Stomach (tissue), 9 donors: ENCODE measurements around the gene NR6A1. TPM values are rescaled to one million over a fixed set of nuclear protein-coding genes. Genes with fewer than 3 reads are reported as not detected.
A peak's percentile ranks its signal among the peaks of the same experiment; 100 is the strongest.
"Not testable (repeated sequence)": the region's sequence is repeated elsewhere in the genome, so short reads cannot be mapped to it uniquely, and the experiment has no call there.

ENCODE experiments used
- DNase-seq, 2 donors: peaks; one replicate each; pipeline versions ENCODE4 v3.0.0 to v3.0.0-alpha.2; 2013 to 2019
- H3K27ac ChIP-seq, 5 donors: fragments of 200-600 bp in 4 of 5; sonication (generic) in 4 of 5; one replicate each; pipeline ENCODE4 v1.5.1; 2013 to 2019; ENCODE audit warnings: mild to moderate bottlenecking in 1 of 5, moderate library complexity in 1 of 5
- H3K27me3 ChIP-seq, 3 donors: fragments of 200-600 bp; sonication (generic); one replicate each; pipeline ENCODE4 v1.5.1; 2017 to 2019; ENCODE audit warnings: mixed run types in 1 of 3
- H3K36me3 ChIP-seq, 4 donors: fragments of 200-600 bp; sonication (generic); 1 replicate in 3 of 4; 2 replicates in 1 of 4; pipeline ENCODE4 v1.5.1; 2016 to 2019
- H3K4me1 ChIP-seq, 4 donors: fragments of 200-600 bp; sonication (generic); one replicate each; pipeline ENCODE4 v1.5.1; 2016 to 2019
- H3K4me3 ChIP-seq, 4 donors: fragments of 200-600 bp; sonication (generic) in 3 of 4; one replicate each; pipeline ENCODE4 v1.5.1; 2016 to 2019; ENCODE audit warnings: mild to moderate bottlenecking in 1 of 4
- H3K9me3 ChIP-seq, 4 donors: fragments of 200-600 bp; sonication (generic); one replicate each; pipeline ENCODE4 v1.5.1; 2016 to 2019
- EP300 ChIP-seq: sonication (generic); formaldehyde crosslinking; IDR thresholded peaks from one replicate; pipeline ENCODE4 v1.6.1; 2017; ENCODE audit warnings: antibody characterized with exemption
- POLR2A ChIP-seq, 4 donors: fragments of 450-650 bp; IDR thresholded peaks; one replicate each; pipeline ENCODE4 v1.6.1; 2016; ENCODE audit warnings: antibody characterized with exemption in 4 of 4, control low read depth in 2 of 4, mild to moderate bottlenecking in 1 of 4, moderate library complexity in 1 of 4
- POLR2AphosphoS5 ChIP-seq, 3 donors: sonication (generic); formaldehyde crosslinking; IDR thresholded peaks; one replicate each; pipeline ENCODE4 v1.6.1; 2016; ENCODE audit warnings: antibody characterized with exemption in 3 of 3
- WGBS, 5 donors: extraction: QIAGEN DNeasy Blood & Tissue Kit in 3 of 5; methylation state at CpG; one replicate each; pipeline versions ENCODE4 v1.1.5 to v1.1.7; 2013 to 2018; 5-methylcytosine and 5-hydroxymethylcytosine counted together
- intact Hi-C: fragments of 100-400 bp; cut with DNase I; formaldehyde crosslinking; loops from one replicate; pipeline ENCODE4 v1.15.1; 2023; ENCODE audit warnings: low total_unique reads
- polyA plus RNA-seq, 3 donors: library from polyadenylated mRNA; stranded (reverse); fragments of 200-250 nt; gene quantifications; one replicate each; pipeline ENCODE4 v1.2.3, GENCODE V29; 2013
- total RNA-seq, 5 donors: library from RNA; depleted of rRNA; stranded (reverse); fragments of >200 nt; gene quantifications; one replicate each; pipeline versions ENCODE4 v1.1.0 to v1.2.3, GENCODE V29; 2014 to 2016
- TF ChIP-seq, protein P1 (sequence below), 7 experiments: fragments of 450-650 bp in 4 of 7; fragments of 200-600 bp in 3 of 7; sonication (generic) in 3 of 7; IDR thresholded peaks; one replicate each; pipeline ENCODE4 v1.5.1; 2016 to 2019; ENCODE audit warnings: antibody characterized with exemption in 7 of 7, control low read depth in 2 of 7, mild to moderate bottlenecking in 1 of 7
- donor health status: healthy with polysubstance abuse.
- donor health status: Bipolar disorder and iron deficiency.
- donor health status: healthy.

Gene NR6A1
- total and polyA plus RNA-seq, 8 donors: 0.15 to 3.2 (median 1.5) TPM; not detected in 1

GRCh38 chr9:124774129-124774978, 3.2 kb upstream of the NR6A1 start:
- intact Hi-C loops: loop anchor here (5.0 kb wide), 1 partner anchor 78 kb away; the partner anchor contains the start of gene WDR38
- Histone ChIP-seq H3K4me1 (peaks cover 32 to 64% (median 48%) of the 10 kb centered on the region in 4 donors), H3K36me3 (no peaks in the 10 kb centered on the region)

GRCh38 chr9:124773473-124774128, 2.5 kb upstream of the NR6A1 start:
- 71 to 86% (median 76%) methylated on average over 1 of the region's 1 CpG for WGBS, 5 donors

More at GRCh38 chr9:124774129-124774978, 3.2 kb upstream of the NR6A1 start:
- DNase-seq: peak; percentile 86 to 93
- Histone ChIP-seq H3K27me3 (peaks cover 0 to 44% (median 36%) of the 10 kb centered on the region in 3 donors), H3K9me3 (no peaks in the 10 kb centered on the region), H3K4me3 (no peak overlapping the region), H3K27ac (no peak overlapping the region)
- TF ChIP-seq POLR2AphosphoS5 (IDR thresholded peaks at IDR 0.05) (peak in 1 of 3 donors; percentile 28), EP300 (no peak)
- TF ChIP-seq, protein P1, sequence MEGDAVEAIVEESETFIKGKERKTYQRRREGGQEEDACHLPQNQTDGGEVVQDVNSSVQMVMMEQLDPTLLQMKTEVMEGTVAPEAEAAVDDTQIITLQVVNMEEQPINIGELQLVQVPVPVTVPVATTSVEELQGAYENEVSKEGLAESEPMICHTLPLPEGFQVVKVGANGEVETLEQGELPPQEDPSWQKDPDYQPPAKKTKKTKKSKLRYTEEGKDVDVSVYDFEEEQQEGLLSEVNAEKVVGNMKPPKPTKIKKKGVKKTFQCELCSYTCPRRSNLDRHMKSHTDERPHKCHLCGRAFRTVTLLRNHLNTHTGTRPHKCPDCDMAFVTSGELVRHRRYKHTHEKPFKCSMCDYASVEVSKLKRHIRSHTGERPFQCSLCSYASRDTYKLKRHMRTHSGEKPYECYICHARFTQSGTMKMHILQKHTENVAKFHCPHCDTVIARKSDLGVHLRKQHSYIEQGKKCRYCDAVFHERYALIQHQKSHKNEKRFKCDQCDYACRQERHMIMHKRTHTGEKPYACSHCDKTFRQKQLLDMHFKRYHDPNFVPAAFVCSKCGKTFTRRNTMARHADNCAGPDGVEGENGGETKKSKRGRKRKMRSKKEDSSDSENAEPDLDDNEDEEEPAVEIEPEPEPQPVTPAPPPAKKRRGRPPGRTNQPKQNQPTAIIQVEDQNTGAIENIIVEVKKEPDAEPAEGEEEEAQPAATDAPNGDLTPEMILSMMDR (IDR thresholded peaks at IDR 0.05): peak in 5 of 7 experiments; percentile 58 to 86 (median 77)
- WGBS, 5 donors: 33 to 39% (median 36%) methylated on average over 15 of the region's 15 CpGs

GRCh38 chr9:124772877-124773276, 1.8 kb upstream of the NR6A1 start:
- 82 to 92% (median 89%) methylated on average over 15 of the region's 15 CpGs for WGBS, 5 donors
- not testable (repeated sequence) for H3K36me3 ChIP-seq, H3K9me3 ChIP-seq, DNase-seq, H3K4me3 ChIP-seq, H3K27ac ChIP-seq
- peaks cover 29 to 56% (median 43%) of the 10 kb centered on the region in 4 donors for H3K4me1 ChIP-seq
- intact Hi-C loops: loop anchor here (5.0 kb wide), 1 partner anchor 79 kb away; the partner anchor contains the start of gene WDR38
- peaks cover 3 to 58% (median 49%) of the 10 kb centered on the region in 3 donors for H3K27me3 ChIP-seq

More at GRCh38 chr9:124773473-124774128, 2.5 kb upstream of the NR6A1 start:
- TF ChIP-seq POLR2A (IDR thresholded peaks at IDR 0.05): no peak
- TF ChIP-seq EP300: no peak
- TF ChIP-seq, protein P1 (IDR thresholded peaks at IDR 0.05): no peak
- no peak for TF ChIP-seq POLR2AphosphoS5 (IDR thresholded peaks at IDR 0.05)
- no peak for DNase-seq
- intact Hi-C loops: loop anchor here (5.0 kb wide), 1 partner anchor 79 kb away; the partner anchor contains the start of gene WDR38
- Histone ChIP-seq H3K27ac (no peak overlapping the region), H3K36me3 (no peaks in the 10 kb centered on the region), H3K9me3 (no peaks in the 10 kb centered on the region), H3K4me3 (no peak overlapping the region), H3K4me1 (peaks cover 29 to 60% (median 46%) of the 10 kb centered on the region in 4 donors), H3K27me3 (peaks cover 0 to 52% (median 42%) of the 10 kb centered on the region in 3 donors)

DNA sequence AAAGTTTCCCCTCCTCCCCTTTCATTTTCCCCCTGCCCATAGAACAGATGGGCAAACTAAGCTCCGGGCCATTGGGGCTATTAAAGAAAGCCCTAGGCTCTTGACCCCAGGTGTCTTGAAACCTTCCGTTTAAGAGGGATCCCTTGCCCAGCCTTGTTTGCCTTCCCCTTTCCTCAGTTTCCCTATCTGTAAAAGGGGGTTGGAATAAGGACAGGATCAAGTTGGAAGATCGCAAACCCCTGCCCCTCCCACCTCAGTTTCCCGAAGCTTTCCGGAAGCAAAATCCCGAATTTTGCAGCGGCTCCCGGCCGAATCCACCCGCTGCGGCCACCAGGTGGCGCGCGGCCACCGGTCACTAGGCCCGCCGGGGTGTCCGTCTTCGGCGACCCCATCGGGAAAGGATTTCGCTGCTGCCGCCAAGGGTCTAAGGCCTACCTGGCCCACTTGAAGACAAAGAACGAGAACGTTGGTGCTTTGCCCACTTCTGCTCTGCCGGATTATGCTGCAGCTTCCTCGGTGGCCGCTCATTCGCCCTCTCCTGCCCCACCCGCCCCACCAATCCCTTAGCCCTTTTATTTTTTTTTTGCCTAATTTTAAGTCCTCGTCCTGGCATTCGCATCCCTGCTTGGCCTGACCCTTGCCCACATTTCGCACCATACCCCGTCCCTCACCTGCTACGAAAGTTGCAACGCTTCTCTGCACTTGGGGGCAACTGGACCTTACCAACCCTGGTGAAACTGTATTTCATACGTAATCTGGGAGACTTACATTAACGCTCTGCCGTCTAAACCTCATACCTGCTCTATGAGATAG, 962 bp upstream of the NR6A1 start:
- intact Hi-C loops: loop anchor here (5.0 kb wide), 1 partner anchor 80 kb away; the partner anchor contains the start of gene WDR38
- TF ChIP-seq POLR2A (IDR thresholded peaks at IDR 0.05) (no peak), POLR2AphosphoS5 (IDR thresholded peaks at IDR 0.05) (no peak), EP300 (no peak)
- TF ChIP-seq, protein P1 (IDR thresholded peaks at IDR 0.05): peak in 5 of 7 experiments; percentile 81 to 97 (median 94)
- Histone ChIP-seq H3K9me3 (no peaks in the 10 kb centered on the region), H3K4me1 (peaks cover 25 to 49% (median 37%) of the 10 kb centered on the region in 4 donors), H3K27me3 (peaks cover 5 to 58% (median 46%) of the 10 kb centered on the region in 3 donors), H3K36me3 (no peaks in the 10 kb centered on the region), H3K27ac (peak overlapping the region; percentile 62 to 80 (median 70)), H3K4me3 (peak overlapping the region; percentile 83 to 98 (median 93))
- DNase-seq: peak; percentile 70 to 93
- 17 to 21% (median 18%) methylated on average over 37 to 39 of the region's 39 CpGs for WGBS, 5 donors
